NCI-H2107 treated with DMSO at 0.1 percent for 48 hours (cell line): ENCODE measurements around the gene CEP95.
A peak's percentile ranks its signal among the peaks of the same experiment; 100 is the strongest.
"Not testable (repeated sequence)": the region's sequence is repeated elsewhere in the genome, so short reads cannot be mapped to it uniquely, and the experiment has no call there.

Experiments
- DNase-seq: peaks from one replicate; lab custom pipeline; 2025; ENCODE audit not compliant: unreplicated experiment; lab: John Stamatoyannopoulos, UW

The CEP95 gene

DNA sequence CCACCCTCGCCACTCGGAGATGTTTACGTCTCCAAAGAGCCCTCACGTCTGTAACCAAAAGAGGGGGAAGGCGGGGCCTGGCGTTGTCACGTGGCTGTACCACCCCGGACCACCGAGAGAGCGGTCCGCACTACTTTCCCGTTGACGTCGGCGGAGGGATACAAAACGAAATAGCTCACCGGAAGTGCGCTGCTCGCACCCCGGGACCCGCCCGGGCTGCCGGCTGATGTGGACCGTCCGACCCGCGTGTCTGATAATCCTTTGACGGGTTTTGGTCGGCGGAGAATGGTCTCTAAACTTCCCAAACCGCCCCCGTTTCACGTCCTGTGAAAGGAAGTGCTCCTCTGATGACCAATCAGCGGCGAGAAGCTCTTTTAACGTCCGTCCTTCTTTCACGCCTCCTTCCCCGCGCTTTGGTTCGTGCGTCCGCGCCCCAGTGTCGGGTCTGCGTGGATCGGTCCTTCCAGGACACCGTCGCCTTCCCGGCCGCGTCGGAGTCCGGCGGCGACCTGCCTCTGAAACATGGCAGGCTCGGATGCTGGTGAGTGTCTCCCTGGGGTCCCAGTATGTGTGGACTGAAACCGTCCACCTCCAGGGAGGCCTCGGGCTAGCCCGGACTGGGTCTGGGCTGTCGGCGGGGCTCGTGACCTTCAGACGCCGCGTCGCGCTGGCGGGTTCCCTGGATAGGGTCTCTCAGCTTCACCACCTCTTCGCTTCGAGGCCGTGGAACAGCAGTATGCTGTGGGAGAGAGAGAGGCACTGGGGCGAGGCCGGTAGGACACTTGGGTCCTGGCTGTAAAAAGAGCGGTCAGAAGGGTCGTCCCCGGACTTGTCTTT, at the start of gene CEP95:
TSS of gene CEP95 (plus strand) at position 402 of the 837 bp plus-strand sequence. CDS start at position 523, 121 bp downstream.
- DNase-seq, result peak; percentile 80

DNA sequence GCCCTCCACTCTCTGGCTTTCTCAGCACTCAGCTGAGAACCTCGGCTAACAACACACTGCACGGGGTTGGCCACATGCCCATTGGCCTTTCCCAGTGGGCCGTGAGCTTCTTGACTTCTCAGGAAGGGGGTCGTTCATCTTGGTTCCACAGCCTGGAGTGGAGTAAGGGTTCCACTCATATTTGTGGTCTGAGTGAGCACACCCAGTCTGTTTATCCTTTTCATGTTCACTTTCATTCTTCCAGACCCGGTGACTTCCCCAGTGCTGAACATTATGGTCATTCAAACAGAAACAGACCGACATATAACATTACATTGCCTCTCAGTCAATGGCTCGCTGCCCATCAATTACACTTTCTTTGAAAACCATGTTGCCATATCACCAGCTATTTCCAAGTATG, 49.6 kb upstream of the CEP95 start:
- DNase-seq, result no peak

- no peak for DNase-seq
Observed at GRCh38 chr17:64458756-64459155, 48.0 kb upstream of the CEP95 start.

DNA sequence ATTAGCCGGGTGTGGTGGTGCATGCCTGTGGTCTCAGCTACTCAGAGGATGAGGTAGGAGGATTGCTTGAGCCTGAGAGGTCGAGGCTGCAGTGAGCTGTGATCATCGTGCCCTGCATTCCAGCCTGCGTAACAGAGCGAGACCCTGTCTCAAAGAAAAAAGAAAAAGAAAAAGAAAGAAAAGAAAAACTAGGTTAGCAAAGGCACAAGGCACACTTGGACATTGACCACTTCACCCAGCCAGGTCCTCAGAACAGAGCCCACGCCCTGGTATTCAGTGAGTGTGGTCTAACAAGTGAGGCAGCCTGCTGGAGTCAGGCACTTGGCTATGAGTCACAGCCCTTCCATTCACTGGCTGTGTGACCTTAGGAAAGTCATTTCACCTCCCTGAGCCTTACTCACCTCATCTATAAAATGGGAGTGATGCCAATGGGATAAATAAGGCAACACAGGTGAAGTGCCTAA, 47.5 kb upstream of the CEP95 start:
- no peak for DNase-seq

- DNase-seq, result not testable (repeated sequence)
Observed at GRCh38 chr17:64459818-64460217, 47.0 kb upstream of the CEP95 start.

- DNase-seq, result no peak
Observed at GRCh38 chr17:64460955-64461354, 45.8 kb upstream of the CEP95 start.

DNA sequence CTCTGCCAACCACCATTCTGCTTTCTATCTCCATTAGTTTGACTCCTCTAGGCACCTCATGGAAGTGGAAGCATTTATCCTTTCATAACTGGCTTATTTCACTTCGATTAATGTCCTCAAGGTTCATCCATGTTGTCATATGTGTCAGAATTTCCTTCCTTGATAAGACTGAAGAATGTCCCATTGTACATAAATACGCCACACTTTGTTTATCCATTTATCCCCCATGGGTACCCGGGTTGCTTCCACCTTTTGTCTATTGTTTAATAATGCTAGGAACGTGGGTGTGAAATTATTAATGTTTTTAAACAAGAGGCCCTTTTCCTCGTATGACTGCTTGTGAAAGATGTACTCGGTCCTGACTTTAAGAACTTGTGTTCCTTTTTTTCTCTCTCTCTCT, 45.0 kb upstream of the CEP95 start:
- DNase-seq, result no peak

- DNase-seq, result no peak
Observed at GRCh38 chr17:64466019-64466735, 40.6 kb upstream of the CEP95 start.

DNA sequence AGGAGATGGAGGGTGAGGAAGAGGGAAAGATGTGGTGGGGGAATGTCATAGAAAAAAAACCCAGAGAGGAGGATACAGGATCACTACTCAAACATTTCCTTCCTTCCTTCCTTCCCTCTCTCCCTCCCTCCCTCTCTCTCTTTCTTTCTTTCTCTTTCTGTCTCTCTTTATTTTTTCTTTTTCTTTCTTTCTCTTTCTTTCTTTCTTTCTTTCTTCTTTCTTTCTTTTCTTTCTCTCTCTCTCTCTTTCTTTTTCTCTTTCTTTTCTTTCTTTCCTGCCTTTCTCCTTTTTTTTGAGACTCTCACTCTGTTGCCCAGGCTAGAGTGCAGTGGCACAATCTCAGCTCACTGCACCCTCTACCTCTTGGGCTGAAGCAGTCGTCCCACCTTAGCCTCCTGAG, 39.9 kb upstream of the CEP95 start:
- not testable (repeated sequence) for DNase-seq

- DNase-seq, result no peak
Observed at GRCh38 chr17:64470625-64471024, 36.2 kb upstream of the CEP95 start.

DNA sequence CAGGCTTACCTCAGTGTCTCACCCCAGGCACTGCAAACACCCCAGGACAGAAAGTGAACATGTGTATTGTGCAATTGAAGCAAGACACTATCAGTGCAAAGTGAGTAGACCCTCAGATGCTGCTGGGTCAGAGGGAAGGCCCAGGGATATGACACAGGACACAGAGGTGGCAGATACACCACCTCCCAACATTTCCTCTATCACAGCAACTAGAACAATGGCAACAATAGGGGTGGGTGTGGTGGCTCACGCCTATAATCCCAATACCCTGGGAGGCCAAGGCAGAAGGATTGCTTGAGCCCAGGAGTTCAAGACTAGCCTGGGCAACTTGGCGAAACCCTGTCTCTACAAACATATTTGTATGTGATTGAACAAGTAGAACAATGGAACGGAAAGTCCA, 35.3 kb upstream of the CEP95 start:
- DNase-seq, result no peak

DNA sequence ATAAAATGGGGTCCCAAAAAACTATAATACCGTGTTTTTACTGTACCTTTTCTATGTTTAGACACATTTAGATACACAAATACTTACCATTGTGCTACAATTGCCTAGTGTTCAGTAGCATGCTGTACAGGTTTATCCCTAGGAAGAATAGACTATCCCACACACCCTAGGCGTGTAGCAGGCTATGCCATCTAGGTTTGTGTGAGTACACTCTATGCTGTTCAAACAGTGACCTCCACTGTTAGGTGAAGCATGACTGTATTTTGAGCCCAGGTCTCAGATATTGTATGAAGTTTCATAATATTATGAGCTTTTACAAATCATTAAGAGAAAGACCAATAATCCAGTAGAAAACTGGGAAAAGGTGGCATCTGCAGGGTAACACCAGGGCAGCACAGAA, 34.2 kb upstream of the CEP95 start:
- DNase-seq, result no peak

GRCh38 chr17:64477849-64478248, 28.9 kb upstream of the CEP95 start:
- DNase-seq, result no peak

- no peak for DNase-seq
Observed at GRCh38 chr17:64480951-64481350, 25.8 kb upstream of the CEP95 start.

DNA sequence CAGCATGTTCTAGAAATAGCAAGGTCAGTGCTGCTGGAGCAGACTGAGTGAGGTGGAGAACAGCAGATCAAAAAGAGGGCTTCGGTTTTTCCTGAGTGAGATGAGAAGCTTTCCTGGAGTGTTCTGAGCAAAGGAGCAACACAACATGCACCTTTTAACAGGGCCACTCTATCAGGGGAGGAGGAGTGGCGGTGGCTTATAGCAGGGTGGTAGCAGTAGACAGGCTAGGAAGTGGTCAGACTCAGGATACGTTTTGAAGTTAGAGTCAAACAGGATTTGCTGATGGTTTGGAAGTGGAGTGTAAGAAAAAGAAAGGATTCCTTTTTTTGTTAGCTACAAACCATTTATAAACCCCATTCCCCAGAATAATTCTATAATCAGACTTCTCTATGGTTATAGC, 22.4 kb upstream of the CEP95 start:
- no peak for DNase-seq

- no peak for DNase-seq
Observed at GRCh38 chr17:64488301-64488700, 18.5 kb upstream of the CEP95 start.

GRCh38 chr17:64491034-64491860, 15.5 kb upstream of the CEP95 start:
- DNase-seq, result no peak

- no peak for DNase-seq
Observed at GRCh38 chr17:64491994-64492393, 14.8 kb upstream of the CEP95 start.

DNA sequence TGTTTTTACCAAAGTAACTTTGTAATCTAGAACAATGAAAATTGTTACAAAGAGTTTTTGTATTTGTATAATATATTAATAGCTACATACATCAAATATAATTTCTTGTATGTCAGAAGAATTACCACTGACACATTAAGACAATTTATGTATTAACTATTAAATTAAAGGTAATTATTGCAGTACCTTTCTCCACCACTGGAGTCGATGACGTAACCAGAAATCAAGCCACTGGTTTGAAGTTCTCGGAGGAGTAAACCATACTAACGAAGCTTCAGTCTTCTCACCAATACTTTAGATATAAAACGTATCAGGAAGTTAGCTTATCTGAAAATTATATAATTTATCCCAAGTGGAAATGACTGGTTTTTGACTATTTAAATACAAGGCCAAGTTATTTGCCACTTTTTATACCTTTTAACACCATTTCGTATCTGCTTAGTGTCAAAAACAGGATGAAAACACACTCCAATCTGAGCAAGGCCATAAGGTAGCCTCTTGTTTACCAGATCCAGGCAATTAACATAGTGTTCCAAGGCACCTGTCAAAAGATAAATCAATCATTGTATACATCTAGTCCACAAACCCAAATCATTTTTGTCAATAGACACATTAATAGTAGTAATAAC, 14.2 kb upstream of the CEP95 start:
- no peak for DNase-seq

- DNase-seq, result no peak
Observed at GRCh38 chr17:64494121-64494520, 12.7 kb upstream of the CEP95 start.

DNA sequence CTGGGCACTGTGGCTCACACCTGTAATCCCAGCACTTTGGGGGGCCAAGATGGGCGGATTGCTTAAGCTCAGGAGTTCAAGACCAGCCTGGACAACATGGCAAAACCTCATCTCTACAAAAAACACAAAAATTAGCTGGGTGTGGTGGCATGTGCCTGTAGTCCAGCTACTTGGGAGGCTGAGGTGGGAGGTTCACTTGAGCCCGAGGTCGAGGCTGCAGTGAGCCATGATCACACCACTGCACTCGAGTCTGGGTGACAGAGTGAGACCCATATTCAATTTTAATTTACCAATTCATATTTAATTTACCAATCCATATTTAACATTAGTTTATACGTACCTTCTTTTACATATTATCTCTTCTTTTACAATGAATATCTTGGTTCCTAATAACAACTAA, 11.5 kb upstream of the CEP95 start:
- DNase-seq, result not testable (repeated sequence)
